G401 (cell line): ENCODE data around the gene SARDH. TPM values are rescaled to one million over a fixed set of nuclear protein-coding genes. Genes with fewer than 3 reads are reported as not detected.

Experiments used
- total RNA-seq: library from RNA; depleted of rRNA; stranded (reverse); fragments of >200 nt; shearing (Covaris generic); gene quantifications from 2 replicates; pipeline ENCODE4 v1.2.3, GENCODE V29; 2014; rRNA removed

SARDH gene
- total RNA-seq, 1 experiment from 2014 or later = 13.2 TPM

Other genes with a start within 250 kb of the SARDH start
- 0.64 TPM in 1 of 2 replicates, not detected in the other for gene MYMK, start 213.4 kb downstream of the SARDH start, total RNA-seq
- not detected in 2 replicates for gene ADAMTSL2, start 203.6 kb downstream of the SARDH start, total RNA-seq
- gene FAM163B, start 129.0 kb downstream of the SARDH start, total RNA-seq = not detected in 2 replicates
- not detected in 2 replicates for gene DBH, start 102.0 kb downstream of the SARDH start, total RNA-seq